ENCODE results near the gene RAB15.

The RAB15 gene

GRCh38 chr14:65002586-65003210 is 30.6 kb upstream of the RAB15 start:
- no peaks in the 10 kb centered on the region for H3K4me1 ChIP-seq (ENCODE audit: low read length)
- H3F3A ChIP-seq (ENCODE audit: insufficient read depth, low read length): no peaks in the 10 kb centered on the region

GRCh38 chr14:65001723-65002122 is 29.6 kb upstream of the RAB15 start:
- no peaks in the 10 kb centered on the region for H3K4me1 ChIP-seq (ENCODE audit: low read length)
- H3K4me2 ChIP-seq (ENCODE audit: low read depth, low read length): no peak overlapping the region

More at GRCh38 chr14:65002586-65003210, 30.6 kb upstream of the RAB15 start:
- H3K79me2 ChIP-seq (ENCODE audit: low read length): no peaks in the 10 kb centered on the region
- no peaks in the 10 kb centered on the region for H4K20me1 ChIP-seq (ENCODE audit: insufficient read depth, low read length)
- DNase-seq: no peak
- H2AFZ ChIP-seq (ENCODE audit: low read length): no peak overlapping the region
- no peak for TF ChIP-seq EZH2phosphoT487 (IDR thresholded peaks at IDR 0.05; ENCODE audit: low read length)
- no peak for TF ChIP-seq EZH2 (optimal IDR thresholded peaks at IDR 0.05; ENCODE audit: low read depth, low read length)
- TF ChIP-seq, protein P1, sequence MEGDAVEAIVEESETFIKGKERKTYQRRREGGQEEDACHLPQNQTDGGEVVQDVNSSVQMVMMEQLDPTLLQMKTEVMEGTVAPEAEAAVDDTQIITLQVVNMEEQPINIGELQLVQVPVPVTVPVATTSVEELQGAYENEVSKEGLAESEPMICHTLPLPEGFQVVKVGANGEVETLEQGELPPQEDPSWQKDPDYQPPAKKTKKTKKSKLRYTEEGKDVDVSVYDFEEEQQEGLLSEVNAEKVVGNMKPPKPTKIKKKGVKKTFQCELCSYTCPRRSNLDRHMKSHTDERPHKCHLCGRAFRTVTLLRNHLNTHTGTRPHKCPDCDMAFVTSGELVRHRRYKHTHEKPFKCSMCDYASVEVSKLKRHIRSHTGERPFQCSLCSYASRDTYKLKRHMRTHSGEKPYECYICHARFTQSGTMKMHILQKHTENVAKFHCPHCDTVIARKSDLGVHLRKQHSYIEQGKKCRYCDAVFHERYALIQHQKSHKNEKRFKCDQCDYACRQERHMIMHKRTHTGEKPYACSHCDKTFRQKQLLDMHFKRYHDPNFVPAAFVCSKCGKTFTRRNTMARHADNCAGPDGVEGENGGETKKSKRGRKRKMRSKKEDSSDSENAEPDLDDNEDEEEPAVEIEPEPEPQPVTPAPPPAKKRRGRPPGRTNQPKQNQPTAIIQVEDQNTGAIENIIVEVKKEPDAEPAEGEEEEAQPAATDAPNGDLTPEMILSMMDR (IDR thresholded peaks at IDR 0.05; ENCODE audit: low read length): no peak
- no peaks in the 10 kb centered on the region for H3K9me3 ChIP-seq (replicated peaks; ENCODE audit: insufficient read depth, low read length)
- no peaks in the 10 kb centered on the region for H3K36me3 ChIP-seq (replicated peaks; ENCODE audit: insufficient read depth, low read length)
- H3K4me3 ChIP-seq (ENCODE audit: low read length): no peak overlapping the region
- no peaks in the 10 kb centered on the region for H3K9me2 ChIP-seq (replicated peaks; ENCODE audit: insufficient read depth, low read length)
- no peak overlapping the region for H3K9ac ChIP-seq (ENCODE audit: low read length)
- no peaks in the 10 kb centered on the region for H3K27me3 ChIP-seq (replicated peaks; ENCODE audit: insufficient read depth, low read length)
- no peak overlapping the region for H3K4me2 ChIP-seq (ENCODE audit: low read depth, low read length)
- no peak overlapping the region for H3K27ac ChIP-seq (ENCODE audit: low read length)

GRCh38 chr14:65000898-65001591 is 28.9 kb upstream of the RAB15 start:
- Histone ChIP-seq H4K20me1 (ENCODE audit: insufficient read depth, low read length) (no peaks in the 10 kb centered on the region), H3K79me2 (ENCODE audit: low read length) (no peaks in the 10 kb centered on the region), H3K27ac (ENCODE audit: low read length) (no peak overlapping the region), H3K9me2 (replicated peaks; ENCODE audit: insufficient read depth, low read length) (no peaks in the 10 kb centered on the region), H3K36me3 (replicated peaks; ENCODE audit: insufficient read depth, low read length) (no peaks in the 10 kb centered on the region), H3F3A (ENCODE audit: insufficient read depth, low read length) (no peaks in the 10 kb centered on the region), H3K4me3 (ENCODE audit: low read length) (no peak overlapping the region), H2AFZ (ENCODE audit: low read length) (no peak overlapping the region), H3K9ac (ENCODE audit: low read length) (no peak overlapping the region), H3K27me3 (replicated peaks; ENCODE audit: insufficient read depth, low read length) (no peaks in the 10 kb centered on the region), H3K4me1 (ENCODE audit: low read length) (no peaks in the 10 kb centered on the region), H3K4me2 (ENCODE audit: low read depth, low read length) (no peak overlapping the region), H3K9me3 (replicated peaks; ENCODE audit: insufficient read depth, low read length) (no peaks in the 10 kb centered on the region)
- TF ChIP-seq, protein P1 (IDR thresholded peaks at IDR 0.05; ENCODE audit: low read length): no peak
- no peak for TF ChIP-seq EZH2phosphoT487 (IDR thresholded peaks at IDR 0.05; ENCODE audit: low read length)
- no peak for TF ChIP-seq EZH2 (optimal IDR thresholded peaks at IDR 0.05; ENCODE audit: low read depth, low read length)
- DNase-seq: no peak

More at GRCh38 chr14:65001723-65002122, 29.6 kb upstream of the RAB15 start:
- DNase-seq: no peak
- Histone ChIP-seq H3K9ac (ENCODE audit: low read length) (no peak overlapping the region), H3K36me3 (replicated peaks; ENCODE audit: insufficient read depth, low read length) (no peaks in the 10 kb centered on the region), H3K27me3 (replicated peaks; ENCODE audit: insufficient read depth, low read length) (no peaks in the 10 kb centered on the region), H3K4me3 (ENCODE audit: low read length) (no peak overlapping the region), H3K79me2 (ENCODE audit: low read length) (no peaks in the 10 kb centered on the region), H4K20me1 (ENCODE audit: insufficient read depth, low read length) (no peaks in the 10 kb centered on the region), H3K9me2 (replicated peaks; ENCODE audit: insufficient read depth, low read length) (no peaks in the 10 kb centered on the region), H3F3A (ENCODE audit: insufficient read depth, low read length) (no peaks in the 10 kb centered on the region), H3K9me3 (replicated peaks; ENCODE audit: insufficient read depth, low read length) (no peaks in the 10 kb centered on the region), H3K27ac (ENCODE audit: low read length) (no peak overlapping the region), H2AFZ (ENCODE audit: low read length) (no peak overlapping the region)
- TF ChIP-seq EZH2phosphoT487 (IDR thresholded peaks at IDR 0.05; ENCODE audit: low read length) (no peak), EZH2 (optimal IDR thresholded peaks at IDR 0.05; ENCODE audit: low read depth, low read length) (no peak)
- TF ChIP-seq, protein P1 (IDR thresholded peaks at IDR 0.05; ENCODE audit: low read length): no peak
